Smooth muscle cell (in vitro differentiated cells): ENCODE measurements around the gene WDFY1. TPM values are rescaled to one million over a fixed set of nuclear protein-coding genes. Genes with fewer than 3 reads are reported as not detected.

Source experiments
- DNase-seq: peaks from one replicate; lab custom pipeline; 2025; ENCODE audit not compliant: unreplicated experiment; lab: John Stamatoyannopoulos, UW
- H2AFZ ChIP-seq: fragments of 200-600 bp; sonication (generic); 2 replicates; pipeline ENCODE4 v1.6.0; 2016; ENCODE audit warnings: antibody characterized with exemption, low read depth, mild to moderate bottlenecking
- H3F3A ChIP-seq: fragments of 200-600 bp; sonication (generic); 2 replicates; pipeline ENCODE4 v1.6.0; 2017; ENCODE audit warnings: antibody characterized with exemption, low read depth
- H3K27ac ChIP-seq: fragments of 200-600 bp; sonication (generic); 2 replicates; pipeline ENCODE4 v1.5.1; 2016; ENCODE audit warnings: low read depth, mild to moderate bottlenecking
- H3K27me3 ChIP-seq: fragments of 200-600 bp; sonication (generic); 2 replicates; pipeline ENCODE4 v1.6.1; 2016; ENCODE audit warnings: low read depth, mild to moderate bottlenecking
- H3K36me3 ChIP-seq: fragments of 200-600 bp; sonication (generic); 2 replicates; pipeline ENCODE4 v1.5.1; 2016; ENCODE audit warnings: low read depth
- H3K4me1 ChIP-seq: fragments of 200-600 bp; sonication (generic); 2 replicates; pipeline ENCODE4 v1.5.1; 2016; ENCODE audit warnings: low read depth
- H3K4me2 ChIP-seq: fragments of 200-600 bp; sonication (generic); 2 replicates; pipeline ENCODE4 v1.6.0; 2016; ENCODE audit warnings: mild to moderate bottlenecking
- H3K4me3 ChIP-seq: fragments of 200-600 bp; sonication (generic); 2 replicates; pipeline ENCODE4 v1.5.1; 2016; ENCODE audit warnings: mild to moderate bottlenecking
- H3K79me2 ChIP-seq: fragments of 200-600 bp; sonication (generic); 2 replicates; pipeline ENCODE4 v1.6.0; 2016; ENCODE audit warnings: low read depth, mild to moderate bottlenecking
- H3K9ac ChIP-seq: fragments of 200-600 bp; sonication (generic); 2 replicates; pipeline ENCODE4 v1.6.0; 2016; ENCODE audit warnings: low read depth
- H3K9me3 ChIP-seq: fragments of 200-600 bp; sonication (generic); replicated peaks from 2 replicates; pipeline ENCODE4 v1.5.1; 2016; ENCODE audit warnings: low read depth
- H4K20me1 ChIP-seq: fragments of 200-600 bp; sonication (generic); 2 replicates; pipeline ENCODE4 v1.6.0; 2016; ENCODE audit warnings: low read depth
- WGBS: methylation state at CpG from one replicate; pipeline ENCODE4 v1.1.7; 2016; ENCODE audit warnings: low lambda C conversion rate; 5-methylcytosine and 5-hydroxymethylcytosine counted together
- polyA plus RNA-seq: library from polyadenylated mRNA; unstranded; fragments of >200 nt; fragmentation: Nextera tagmentation; extraction: Ambion mirVana; gene quantifications from 2 replicates; pipeline ENCODE4 v1.2.1, GENCODE V29; 2016
- total RNA-seq: library from RNA; depleted of rRNA; stranded (reverse); fragments of >200 nt; gene quantifications from 2 replicates; pipeline ENCODE4 v1.2.3, GENCODE V29; 2014
- TF ChIP-seq, protein P1 (sequence below): fragments of 200-600 bp; sonication (generic); IDR thresholded peaks from 2 replicates; pipeline ENCODE4 v1.5.1; 2017; ENCODE audit warnings: borderline replicate concordance, mild to moderate bottlenecking, antibody characterized with exemption; ENCODE audit not compliant: insufficient read depth, poor library complexity, severe bottlenecking

WDFY1 gene
- total and polyA plus RNA-seq, 2 experiments from 2014 or later: 31.6 to 58.6 TPM

DNA sequence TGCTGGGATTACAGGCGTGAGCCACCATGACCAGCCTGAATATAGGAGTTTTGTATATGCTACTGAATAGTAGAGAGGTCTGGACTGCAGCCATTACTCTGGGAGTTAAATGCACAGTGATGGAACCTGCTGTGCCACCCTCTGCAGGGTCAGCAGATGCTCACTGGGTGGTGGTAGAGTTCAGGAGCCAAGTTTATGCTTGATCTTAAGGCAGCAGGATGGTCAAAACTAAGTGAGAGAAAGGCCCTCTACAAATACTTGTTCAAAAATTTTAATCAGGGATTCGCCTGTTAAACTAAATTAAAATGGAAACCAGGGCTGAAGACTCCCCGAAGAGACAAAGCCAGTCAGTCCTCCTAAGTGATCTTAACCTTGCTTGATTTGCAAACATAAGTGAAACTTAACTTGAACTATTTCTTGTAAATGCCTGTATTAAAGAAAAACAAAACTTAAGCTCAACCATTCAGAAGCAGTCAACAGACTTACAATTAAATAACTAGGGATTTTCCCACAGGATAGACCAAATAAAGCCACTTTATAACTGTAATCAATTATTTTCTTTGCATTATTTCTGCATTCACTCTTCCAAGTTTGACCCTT is 4.2 kb upstream of the WDFY1 start:
- H3K4me3 ChIP-seq: no peak overlapping the region
- TF ChIP-seq, protein P1, sequence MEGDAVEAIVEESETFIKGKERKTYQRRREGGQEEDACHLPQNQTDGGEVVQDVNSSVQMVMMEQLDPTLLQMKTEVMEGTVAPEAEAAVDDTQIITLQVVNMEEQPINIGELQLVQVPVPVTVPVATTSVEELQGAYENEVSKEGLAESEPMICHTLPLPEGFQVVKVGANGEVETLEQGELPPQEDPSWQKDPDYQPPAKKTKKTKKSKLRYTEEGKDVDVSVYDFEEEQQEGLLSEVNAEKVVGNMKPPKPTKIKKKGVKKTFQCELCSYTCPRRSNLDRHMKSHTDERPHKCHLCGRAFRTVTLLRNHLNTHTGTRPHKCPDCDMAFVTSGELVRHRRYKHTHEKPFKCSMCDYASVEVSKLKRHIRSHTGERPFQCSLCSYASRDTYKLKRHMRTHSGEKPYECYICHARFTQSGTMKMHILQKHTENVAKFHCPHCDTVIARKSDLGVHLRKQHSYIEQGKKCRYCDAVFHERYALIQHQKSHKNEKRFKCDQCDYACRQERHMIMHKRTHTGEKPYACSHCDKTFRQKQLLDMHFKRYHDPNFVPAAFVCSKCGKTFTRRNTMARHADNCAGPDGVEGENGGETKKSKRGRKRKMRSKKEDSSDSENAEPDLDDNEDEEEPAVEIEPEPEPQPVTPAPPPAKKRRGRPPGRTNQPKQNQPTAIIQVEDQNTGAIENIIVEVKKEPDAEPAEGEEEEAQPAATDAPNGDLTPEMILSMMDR: no peak
- H3K9ac ChIP-seq: no peak overlapping the region
- no peak overlapping the region for H3K27ac ChIP-seq
- peaks cover 22% of the 10 kb centered on the region for H3K4me1 ChIP-seq
- H2AFZ ChIP-seq: no peak overlapping the region
- peaks cover 9% of the 10 kb centered on the region for H3K79me2 ChIP-seq
- WGBS: 77% methylated on average over 3 of the region's 3 CpGs
- H3K9me3 ChIP-seq: no peaks in the 10 kb centered on the region
- no peaks in the 10 kb centered on the region for H3K36me3 ChIP-seq
- no peaks in the 10 kb centered on the region for H3K27me3 ChIP-seq
- DNase-seq: no peak
- no peaks in the 10 kb centered on the region for H4K20me1 ChIP-seq
- no peaks in the 10 kb centered on the region for H3F3A ChIP-seq
- no peak overlapping the region for H3K4me2 ChIP-seq

DNA sequence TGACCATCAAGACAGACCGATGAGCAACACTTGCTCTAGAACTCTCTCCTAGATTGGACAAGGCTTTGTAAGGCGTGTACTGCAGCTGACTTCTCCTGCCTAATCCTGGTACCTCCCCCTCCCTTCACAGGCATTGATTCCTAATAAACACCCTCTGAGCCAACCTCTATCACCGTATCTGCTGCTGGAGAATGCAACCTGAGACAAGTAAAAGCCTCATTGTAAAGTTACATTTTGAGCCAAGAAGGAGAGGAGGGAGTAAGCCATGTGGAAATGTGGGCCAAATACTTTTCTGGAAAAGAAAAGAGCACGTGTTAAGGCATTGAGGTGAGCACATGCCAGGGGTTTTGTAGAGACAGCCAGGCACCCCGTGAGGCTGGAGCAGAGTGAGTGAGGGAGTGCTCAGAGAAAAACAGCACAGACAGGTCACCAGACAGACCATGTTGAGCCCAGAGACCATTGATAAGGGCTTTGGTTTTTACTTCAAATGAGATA is 2.6 kb upstream of the WDFY1 start:
- H4K20me1 ChIP-seq: peaks cover 10% of the 10 kb centered on the region
- DNase-seq: no peak
- H3K79me2 ChIP-seq: peaks cover 15% of the 10 kb centered on the region
- TF ChIP-seq, protein P1: no peak
- no peaks in the 10 kb centered on the region for H3K27me3 ChIP-seq
- no peak overlapping the region for H3K27ac ChIP-seq
- no peaks in the 10 kb centered on the region for H3K9me3 ChIP-seq
- peaks cover 26% of the 10 kb centered on the region for H3K4me1 ChIP-seq
- H2AFZ ChIP-seq: no peak overlapping the region
- no peak overlapping the region for H3K9ac ChIP-seq
- H3F3A ChIP-seq: peaks cover 3% of the 10 kb centered on the region
- no peak overlapping the region for H3K4me3 ChIP-seq
- WGBS: 42% methylated on average over 5 of the region's 5 CpGs
- no peak overlapping the region for H3K4me2 ChIP-seq
- no peaks in the 10 kb centered on the region for H3K36me3 ChIP-seq

DNA sequence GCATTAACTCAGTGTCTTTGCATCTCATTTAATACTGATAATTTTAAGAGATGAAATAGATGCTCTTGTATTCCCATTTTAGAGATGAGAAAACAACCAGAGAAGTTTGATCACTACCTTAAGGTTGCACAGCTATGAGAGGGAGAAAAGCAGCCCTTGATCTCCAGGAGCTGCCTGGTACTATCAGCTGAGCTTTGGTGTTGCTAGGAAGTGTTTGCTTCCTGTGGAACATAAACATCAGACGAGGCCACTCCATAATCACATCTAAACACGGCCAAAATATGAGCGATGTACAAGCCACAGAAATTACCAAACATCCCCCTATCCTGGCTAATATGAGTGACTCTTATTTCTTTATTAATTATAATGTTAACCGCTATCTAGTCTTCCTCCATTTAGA is 620 bp upstream of the WDFY1 start:
- Histone ChIP-seq H3K4me2 (peak overlapping the region; percentile 97), H4K20me1 (peaks cover 24% of the 10 kb centered on the region), H3K9me3 (no peaks in the 10 kb centered on the region), H3K36me3 (no peaks in the 10 kb centered on the region), H3K27me3 (no peaks in the 10 kb centered on the region), H3K4me1 (peaks cover 20% of the 10 kb centered on the region), H3F3A (peaks cover 3% of the 10 kb centered on the region), H3K79me2 (peaks cover 32% of the 10 kb centered on the region), H2AFZ (peak overlapping the region; percentile 78), H3K4me3 (peak overlapping the region; percentile 84), H3K9ac (no peak overlapping the region), H3K27ac (no peak overlapping the region)
- DNase-seq: no peak
- TF ChIP-seq, protein P1: no peak
- WGBS: 58% methylated on average over 4 of the region's 4 CpGs
